Body of pancreas (tissue), 4 donors: ENCODE measurements around the gene MBTPS1. TPM values are rescaled to one million over a fixed set of nuclear protein-coding genes. Genes with fewer than 3 reads are reported as not detected.

Source experiments
- ATAC-seq: fragments of 150-250 bp; one replicate; pipeline ENCODE4 v1.9.1; 2016
- DNase-seq, 4 donors: peaks; one replicate each; pipeline ENCODE4 v3.0.0-alpha.2; 2019
- H3K27ac ChIP-seq, 4 donors: fragments of 200-600 bp; sonication (generic); 1 replicate in 3 of 4; 2 replicates in 1 of 4; pipeline versions ENCODE4 v1.5.1 to v1.6.1; 2016 to 2019; ENCODE audit warnings: mild to moderate bottlenecking in 1 of 4, mixed read lengths in 1 of 4, moderate library complexity in 1 of 4
- H3K27me3 ChIP-seq, 2 donors: fragments of 200-600 bp; sonication (generic); one replicate each; pipeline ENCODE4 v1.6.0; 2016; ENCODE audit warnings: mild to moderate bottlenecking in 1 of 2
- H3K36me3 ChIP-seq, 2 donors: fragments of 200-600 bp; sonication (generic); replicated peaks in 1 of 2; 2 replicates each; pipeline ENCODE4 v1.5.1; 2016; ENCODE audit warnings: low read depth in 2 of 2; ENCODE audit not compliant: insufficient read depth in 1 of 2
- H3K4me1 ChIP-seq: fragments of 200-600 bp; sonication (generic); one replicate; pipeline ENCODE4 v1.6.0; 2016
- H3K4me3 ChIP-seq, 2 donors: fragments of 200-600 bp; sonication (generic); 1 replicate in 1 of 2; 2 replicates in 1 of 2; pipeline ENCODE4 v1.5.1; 2016 to 2019
- H3K9me3 ChIP-seq, 3 donors: fragments of 200-600 bp; sonication (generic); 1 replicate in 2 of 3; 2 replicates in 1 of 3; pipeline ENCODE4 v1.5.1; 2016
- CTCF ChIP-seq, 7 experiments: fragments of 450-650 bp in 4 of 7; fragments of 200-600 bp in 3 of 7; sonication (generic) in 3 of 7; IDR thresholded peaks; one replicate each; pipeline ENCODE4 v1.5.1; 2016 to 2019; ENCODE audit warnings: antibody characterized with exemption in 7 of 7
- POLR2A ChIP-seq, 3 donors: fragments of 450-650 bp; IDR thresholded peaks; one replicate each; pipeline ENCODE4 v1.6.1; 2016; ENCODE audit warnings: antibody characterized with exemption in 3 of 3, mild to moderate bottlenecking in 2 of 3
- WGBS, 2 donors: methylation state at CpG; one replicate each; pipeline ENCODE4 v1.1.5; 2017; 5-methylcytosine and 5-hydroxymethylcytosine counted together
- intact Hi-C: fragments of 100-400 bp; cut with DNase I; formaldehyde crosslinking; loops from one replicate; pipeline ENCODE4 v1.15.1; 2023
- total RNA-seq, 2 donors: library from RNA; depleted of rRNA; stranded (reverse); fragments of >200 nt; gene quantifications; one replicate each; pipeline ENCODE4 v1.1.0, GENCODE V29; 2016

Gene MBTPS1
- total RNA-seq, 2 donors from 2014 or later = 58.9 to 75.5 TPM

GRCh38 chr16:84141143-84141670 is 24.5 kb upstream of the MBTPS1 start:
- intact Hi-C loops = no loop called here
- Histone ChIP-seq H3K4me1 (peaks cover 9% of the 10 kb centered on the region), H3K27me3 (no peaks in the 10 kb centered on the region), H3K4me3 (no peak overlapping the region), H3K36me3 (no peaks in the 10 kb centered on the region), H3K27ac (no peak overlapping the region), H3K9me3 (no peaks in the 10 kb centered on the region)
- TF ChIP-seq CTCF (IDR thresholded peaks at IDR 0.05) = no peak
- no peak for TF ChIP-seq POLR2A (IDR thresholded peaks at IDR 0.05)
- WGBS, 2 donors = 71 to 74% methylated on average over 11 to 13 of the region's 13 CpGs
- ATAC-seq (no peak), DNase-seq (no peak)

DNA sequence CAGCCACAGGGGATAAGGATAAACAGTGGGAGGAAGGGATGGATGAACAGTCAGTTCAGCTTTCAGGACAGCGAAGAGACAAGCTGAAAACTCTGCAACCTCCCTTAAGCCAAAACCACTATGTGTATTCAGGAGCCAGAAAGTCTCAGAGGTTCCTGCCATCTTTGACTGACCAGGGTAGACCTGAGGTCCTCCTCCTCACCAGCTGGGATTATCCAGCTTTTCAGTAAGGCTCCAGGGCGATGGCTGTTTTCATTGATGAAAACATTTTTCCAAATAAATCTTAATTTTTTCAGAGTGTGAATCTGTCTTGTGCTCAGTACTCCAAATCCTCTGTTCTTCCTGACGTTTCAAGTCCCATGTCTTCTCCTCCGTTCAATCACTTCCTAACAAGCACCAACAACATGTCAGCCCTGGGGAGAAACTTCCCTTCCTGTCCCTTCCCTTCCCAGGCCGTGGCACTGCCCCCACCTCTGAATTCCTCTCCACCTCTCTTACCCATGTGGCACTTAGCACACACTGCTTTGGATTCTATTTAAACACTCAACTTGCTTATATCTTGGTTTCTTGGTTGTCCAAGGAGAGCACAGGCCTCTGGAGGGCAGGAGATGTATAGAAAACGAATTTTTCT is 23.0 kb upstream of the MBTPS1 start:
- DNase-seq (no peak), ATAC-seq (no peak)
- Histone ChIP-seq H3K27me3 (no peaks in the 10 kb centered on the region), H3K4me3 (no peak overlapping the region), H3K27ac (no peak overlapping the region), H3K9me3 (no peaks in the 10 kb centered on the region), H3K4me1 (peaks cover 9% of the 10 kb centered on the region), H3K36me3 (no peaks in the 10 kb centered on the region)
- TF ChIP-seq CTCF (IDR thresholded peaks at IDR 0.05) = no peak
- no peak for TF ChIP-seq POLR2A (IDR thresholded peaks at IDR 0.05)
- WGBS, 2 donors = 70% methylated on average over 6 of the region's 6 CpGs
- intact Hi-C loops = no loop called here

- intact Hi-C loops = no loop called here
- ATAC-seq (no peak), DNase-seq (no peak)
- no peaks in the 10 kb centered on the region for H3K9me3 ChIP-seq
- H3K4me1 ChIP-seq = peaks cover 6% of the 10 kb centered on the region
- 71 to 76% methylated on average over 14 of the region's 14 CpGs for WGBS, 2 donors
- no peak overlapping the region for H3K4me3 ChIP-seq
- no peaks in the 10 kb centered on the region for H3K27me3 ChIP-seq
- no peaks in the 10 kb centered on the region for H3K36me3 ChIP-seq
- TF ChIP-seq POLR2A (IDR thresholded peaks at IDR 0.05) = no peak
- no peak for TF ChIP-seq CTCF (IDR thresholded peaks at IDR 0.05)
- no peak overlapping the region for H3K27ac ChIP-seq
Observed at GRCh38 chr16:84138824-84139627, 22.3 kb upstream of the MBTPS1 start.

DNA sequence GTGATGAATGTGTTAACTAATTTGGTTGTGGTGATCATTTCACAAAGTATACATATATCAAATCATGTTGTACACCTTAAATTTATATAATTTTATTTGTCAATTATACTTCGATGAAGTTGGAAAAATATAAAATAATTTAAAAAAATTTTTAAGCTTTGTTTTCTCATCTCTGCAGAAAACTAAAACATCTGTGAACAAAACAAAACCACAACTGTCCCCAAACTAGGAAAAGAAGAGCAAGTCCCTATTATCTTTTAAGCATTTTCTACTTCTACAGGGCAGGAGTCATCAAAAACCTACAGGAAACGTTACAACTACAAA is 21.7 kb upstream of the MBTPS1 start:
- WGBS, 2 donors = 36 to 50% methylated on average over 2 of the region's 2 CpGs
- H3K9me3 ChIP-seq = no peaks in the 10 kb centered on the region
- H3K36me3 ChIP-seq = no peaks in the 10 kb centered on the region
- peaks cover under 1% of the 10 kb centered on the region for H3K4me1 ChIP-seq
- intact Hi-C loops = no loop called here
- H3K27ac ChIP-seq = no peak overlapping the region
- DNase-seq (no peak), ATAC-seq (no peak)
- H3K27me3 ChIP-seq = no peaks in the 10 kb centered on the region
- no peak overlapping the region for H3K4me3 ChIP-seq
- TF ChIP-seq CTCF (IDR thresholded peaks at IDR 0.05) (no peak), POLR2A (IDR thresholded peaks at IDR 0.05) (no peak)
